Endometrium (tissue), 2 donors: ENCODE data around the gene RHOXF1.
"Not testable (repeated sequence)": the region's sequence is repeated elsewhere in the genome, so short reads cannot be mapped to it uniquely, and the experiment has no call there.

ENCODE experiments used
- FAIRE-seq: peaks from 2 replicates; lab custom pipeline; 2012; peaks lifted over from hg19 to GRCh38; lab: Jason Lieb, UNC
- donor health status: control.
- donor health status: control.

RHOXF1 gene, protein sequence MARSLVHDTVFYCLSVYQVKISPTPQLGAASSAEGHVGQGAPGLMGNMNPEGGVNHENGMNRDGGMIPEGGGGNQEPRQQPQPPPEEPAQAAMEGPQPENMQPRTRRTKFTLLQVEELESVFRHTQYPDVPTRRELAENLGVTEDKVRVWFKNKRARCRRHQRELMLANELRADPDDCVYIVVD

GRCh38 chrX:120115438-120115963 is at the start of gene RHOXF1:
RHOXF1 (minus strand) TSS chrX:120115913; CDS start chrX:120115862, 51 bp downstream.
- FAIRE-seq: no peak

GRCh38 chrX:120159086-120159485 is 43.4 kb upstream of the RHOXF1 start:
- not testable (repeated sequence) for FAIRE-seq

DNA sequence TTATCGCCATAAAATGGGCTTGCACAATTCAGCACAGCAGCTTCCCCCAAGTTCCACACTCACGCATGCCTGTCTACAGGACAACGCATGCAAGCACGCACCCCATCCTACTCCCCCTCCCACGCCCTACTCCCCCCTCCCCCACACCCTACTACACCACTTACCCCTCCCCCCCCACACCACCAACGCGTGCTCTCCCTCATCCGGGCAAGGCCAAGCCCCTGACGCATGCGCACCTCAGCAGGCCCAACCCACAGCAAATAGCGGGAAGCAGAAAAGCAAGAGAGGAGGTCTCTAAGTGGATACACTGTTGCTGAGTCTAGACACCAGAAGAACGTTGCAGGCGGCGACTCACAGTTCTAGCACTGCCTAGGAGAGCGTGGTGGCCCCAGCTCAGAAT is 42.6 kb upstream of the RHOXF1 start, which contains the start of gene RHOXF2:
TSS of gene RHOXF2 (plus strand) at position 301 of the 400 bp plus-strand sequence. CDS start 138 bp downstream, outside the sequence.
- not testable (repeated sequence) for FAIRE-seq

- not testable (repeated sequence) for FAIRE-seq
These were observed 34.5 kb upstream of the RHOXF1 start for GRCh38 chrX:120150109-120150744.

- no peak for FAIRE-seq
These were observed 31.8 kb upstream of the RHOXF1 start for GRCh38 chrX:120147537-120147936.

- not testable (repeated sequence) for FAIRE-seq
These were observed 30.6 kb upstream of the RHOXF1 start for GRCh38 chrX:120146323-120146722.

DNA sequence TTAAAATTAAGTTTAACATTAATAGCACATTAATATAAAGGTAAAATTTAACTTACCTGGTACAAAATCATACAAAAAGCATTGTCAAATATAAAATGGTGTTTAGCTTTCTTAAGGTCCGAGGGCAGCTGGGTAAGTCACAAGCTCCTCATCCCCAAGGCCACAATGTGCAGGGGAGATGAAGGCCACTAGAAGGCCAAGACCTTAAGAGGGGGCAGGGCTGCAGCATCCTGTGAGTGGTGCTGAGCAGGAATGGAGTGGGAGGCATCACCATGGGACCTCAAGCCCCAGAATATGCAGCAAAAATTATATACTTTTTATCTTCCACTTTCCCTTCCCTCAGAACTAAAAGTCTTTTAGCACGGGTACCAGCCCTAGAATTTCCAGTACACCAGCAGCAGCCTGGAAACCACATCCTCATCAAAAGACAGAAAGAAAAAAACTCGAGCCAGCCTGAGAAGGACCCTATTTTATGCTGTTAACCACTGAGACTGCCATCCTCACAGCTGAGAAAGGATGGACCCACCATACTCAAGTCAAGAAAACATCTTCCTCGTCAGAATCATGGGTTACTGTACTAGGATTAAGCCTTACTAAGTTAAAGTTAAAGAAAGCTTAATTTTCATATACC is 29.7 kb upstream of the RHOXF1 start:
- FAIRE-seq: peak; percentile 74

DNA sequence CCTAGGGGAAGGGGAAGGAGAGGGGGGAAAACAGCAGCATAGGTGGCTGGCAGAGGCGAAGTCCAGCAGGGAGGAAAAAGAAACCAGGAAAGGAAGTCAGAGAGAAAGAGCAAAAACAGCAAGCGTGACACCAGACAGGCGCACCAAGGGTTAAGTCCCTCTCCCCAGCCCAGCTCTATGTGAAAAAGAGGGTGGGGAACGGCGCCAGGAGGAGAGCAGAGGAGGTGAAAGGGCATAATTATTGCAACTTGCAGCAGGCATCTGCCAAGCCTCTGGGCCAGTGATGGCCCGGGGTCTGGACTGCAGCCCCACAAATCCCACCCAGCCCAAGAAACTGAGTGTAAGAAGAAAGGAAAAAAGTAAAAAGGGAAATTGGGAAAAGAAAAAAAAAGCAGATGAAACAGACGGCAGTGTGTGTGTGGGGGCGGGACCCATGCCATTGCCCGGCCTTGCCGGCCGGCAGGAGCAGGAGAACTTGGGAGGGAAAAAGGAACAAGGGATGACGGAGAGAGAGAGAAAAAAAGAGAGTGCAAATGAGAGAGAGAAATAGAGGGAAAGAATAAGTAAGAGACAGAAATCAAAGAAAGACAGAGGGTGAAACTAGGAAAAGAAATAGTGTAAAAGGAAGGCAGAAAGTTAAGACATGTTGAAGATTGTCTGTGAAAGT is 28.6 kb upstream of the RHOXF1 start:
- no peak for FAIRE-seq

- no peak for FAIRE-seq
These were observed 24.7 kb upstream of the RHOXF1 start for GRCh38 chrX:120140293-120140981.

- no peak for FAIRE-seq
These were observed 21.7 kb upstream of the RHOXF1 start for GRCh38 chrX:120137439-120137838.

DNA sequence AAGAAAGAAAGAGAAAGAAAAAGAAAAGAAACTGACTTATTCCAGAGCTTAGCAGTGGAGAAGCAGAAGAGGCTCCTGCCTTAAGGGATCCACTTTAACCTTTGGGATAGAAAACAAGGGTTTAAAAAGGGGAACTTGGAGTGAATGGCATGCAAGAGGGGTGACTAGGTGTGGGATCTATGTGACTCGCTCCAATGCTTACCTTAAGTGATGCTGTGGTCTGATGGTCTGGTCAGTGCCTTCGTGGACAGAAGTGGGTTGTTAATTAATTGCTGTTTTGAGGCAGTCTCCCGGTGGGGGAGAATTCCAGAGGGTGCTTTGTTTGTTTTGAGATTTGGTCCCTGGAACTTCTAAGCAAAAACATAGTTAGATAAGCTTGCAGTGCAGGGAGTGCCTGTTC is 21.1 kb upstream of the RHOXF1 start:
- FAIRE-seq: no peak

DNA sequence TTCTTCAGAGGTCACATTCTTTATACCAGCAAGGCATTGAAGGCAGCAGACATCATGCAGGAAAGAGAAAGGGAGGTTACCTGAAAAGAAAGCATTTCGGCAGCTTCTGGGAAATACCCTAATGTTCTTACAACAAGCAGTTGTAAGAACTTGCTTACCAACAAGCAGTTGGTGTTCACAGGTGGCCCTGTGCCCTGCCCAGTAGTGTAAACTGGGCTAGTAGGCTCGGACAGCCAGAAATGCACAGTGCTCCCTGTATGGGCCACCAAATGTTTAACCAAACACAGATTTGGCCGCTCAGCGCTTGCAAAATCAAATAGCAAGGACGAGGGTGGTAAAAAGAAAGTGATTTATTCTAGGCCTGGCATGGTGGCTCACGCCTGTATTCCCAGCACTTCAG is 20.4 kb upstream of the RHOXF1 start:
- FAIRE-seq: no peak

DNA sequence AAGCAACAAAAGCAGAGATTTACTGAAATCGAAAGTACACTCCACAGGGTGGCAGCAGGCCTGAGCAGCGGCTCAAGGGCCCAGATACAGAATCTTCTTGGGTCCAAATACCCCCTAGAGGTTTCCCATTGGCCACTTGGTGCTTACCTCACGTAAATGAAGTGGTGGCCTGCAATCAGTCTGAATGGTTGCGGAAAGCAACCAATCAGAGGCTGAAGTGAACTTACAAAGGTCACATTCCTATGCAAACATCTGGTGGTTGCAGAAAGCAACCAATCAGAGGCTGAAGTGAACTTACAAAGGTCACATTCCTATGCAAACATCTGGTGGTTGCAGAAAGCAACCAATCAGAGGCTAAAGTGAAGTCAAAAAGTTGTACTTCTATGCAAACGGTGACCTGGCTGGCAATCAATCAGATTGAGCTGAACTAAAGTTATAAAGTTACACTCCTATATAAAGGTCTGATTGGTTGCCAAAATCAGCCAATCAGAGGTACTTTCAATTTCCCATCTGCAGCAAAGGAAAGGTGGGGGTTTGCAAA is 12.7 kb upstream of the RHOXF1 start:
- not testable (repeated sequence) for FAIRE-seq

DNA sequence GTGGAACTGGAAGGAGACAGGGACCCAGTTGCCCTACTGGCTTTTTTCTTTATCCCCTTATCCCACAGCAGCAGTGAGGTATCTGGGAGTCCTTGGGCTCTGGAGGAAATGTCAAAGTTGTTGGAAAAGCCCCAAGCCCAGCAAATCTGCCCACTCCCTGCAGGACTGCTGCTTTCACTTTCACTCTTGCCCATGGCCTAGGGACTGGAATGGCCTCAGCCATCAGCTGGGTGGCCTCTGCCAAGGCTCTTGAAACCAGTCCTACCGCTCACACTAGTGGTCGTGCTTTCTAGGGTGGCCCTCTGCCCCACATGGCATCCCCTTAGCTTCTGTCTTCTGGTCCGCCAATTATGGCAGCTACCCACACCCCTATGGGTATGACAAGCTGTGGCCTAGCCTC is 9.7 kb upstream of the RHOXF1 start:
- FAIRE-seq: no peak

DNA sequence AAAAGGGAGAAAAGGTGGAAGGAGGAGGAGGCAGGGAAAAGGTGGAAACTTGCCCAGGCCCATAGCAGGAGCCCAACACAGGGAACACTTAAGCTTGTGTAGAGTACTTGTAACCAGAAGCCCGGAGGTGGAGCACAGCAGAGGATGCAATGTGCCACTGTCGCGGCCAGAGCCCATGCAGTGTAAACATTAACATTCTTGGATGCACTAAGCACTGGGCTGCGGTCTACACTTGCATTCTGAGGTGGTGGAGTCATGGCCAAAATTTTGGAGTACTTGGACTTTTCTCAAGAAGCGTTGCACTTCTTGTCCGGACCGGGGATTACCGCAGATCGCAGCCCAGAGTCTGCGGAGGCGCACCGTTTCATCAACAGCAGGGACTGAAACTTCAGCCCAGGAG is 4.5 kb upstream of the RHOXF1 start:
- FAIRE-seq: no peak

DNA sequence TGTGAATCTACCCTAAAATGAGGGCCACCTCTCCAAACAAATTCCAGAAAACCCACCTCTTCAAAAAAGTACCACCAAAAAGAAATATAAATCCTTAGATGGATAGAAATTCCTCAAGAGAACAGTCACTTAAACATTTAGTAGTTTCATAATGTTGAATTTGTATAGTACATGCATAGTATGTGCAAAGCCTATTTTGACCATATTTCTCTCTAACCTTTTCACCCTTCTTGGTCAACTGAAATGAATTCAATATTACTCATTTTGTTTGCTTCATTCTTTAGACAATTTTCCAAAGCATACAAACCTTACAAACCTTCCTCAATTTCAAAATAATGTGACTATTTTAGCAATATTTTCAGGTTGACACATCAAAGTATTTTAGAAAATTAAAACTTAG is 4.1 kb downstream of the RHOXF1 start:
- FAIRE-seq: no peak

DNA sequence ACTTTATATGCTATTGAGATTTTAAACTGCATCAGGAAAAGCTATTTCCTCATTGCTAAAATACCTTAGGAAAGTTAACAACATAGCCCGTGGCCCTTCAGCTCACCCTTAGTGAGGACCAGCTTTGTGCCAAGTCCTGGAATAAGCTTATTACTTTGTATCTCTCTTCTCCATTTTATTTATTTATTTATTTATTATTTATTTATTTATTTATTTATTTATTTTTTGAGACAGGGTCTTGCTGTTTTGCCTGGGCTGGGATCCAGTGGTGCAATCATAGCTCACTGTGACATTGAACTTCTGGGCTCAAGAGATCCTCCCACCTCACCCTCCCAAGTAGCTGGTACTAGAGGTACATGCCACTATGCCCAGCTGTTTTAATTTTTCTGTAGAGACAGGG is 6.3 kb downstream of the RHOXF1 start:
- no peak for FAIRE-seq

GRCh38 chrX:120104707-120105106 is 11.0 kb downstream of the RHOXF1 start:
- not testable (repeated sequence) for FAIRE-seq

DNA sequence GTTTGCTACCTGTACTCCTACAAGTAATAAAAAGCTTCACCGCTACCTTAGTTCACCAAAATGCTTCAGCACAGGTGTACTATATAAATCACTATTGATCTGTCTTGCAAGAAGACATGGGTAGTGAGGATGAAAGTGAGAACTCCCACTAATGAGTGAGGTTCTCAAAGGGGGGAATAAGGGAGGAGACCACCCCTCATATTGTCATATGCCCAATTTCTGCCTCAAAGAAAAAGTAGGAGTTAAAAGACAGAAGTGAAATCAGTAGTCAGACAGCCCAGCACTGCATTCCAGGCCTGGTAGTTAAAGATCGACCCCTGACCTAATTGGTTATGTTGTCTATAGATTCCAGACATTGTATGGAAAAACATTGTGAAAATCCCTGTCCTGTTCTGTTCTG is 14.7 kb downstream of the RHOXF1 start:
- not testable (repeated sequence) for FAIRE-seq

GRCh38 chrX:120090208-120090607 is 25.5 kb downstream of the RHOXF1 start:
- FAIRE-seq: no peak

DNA sequence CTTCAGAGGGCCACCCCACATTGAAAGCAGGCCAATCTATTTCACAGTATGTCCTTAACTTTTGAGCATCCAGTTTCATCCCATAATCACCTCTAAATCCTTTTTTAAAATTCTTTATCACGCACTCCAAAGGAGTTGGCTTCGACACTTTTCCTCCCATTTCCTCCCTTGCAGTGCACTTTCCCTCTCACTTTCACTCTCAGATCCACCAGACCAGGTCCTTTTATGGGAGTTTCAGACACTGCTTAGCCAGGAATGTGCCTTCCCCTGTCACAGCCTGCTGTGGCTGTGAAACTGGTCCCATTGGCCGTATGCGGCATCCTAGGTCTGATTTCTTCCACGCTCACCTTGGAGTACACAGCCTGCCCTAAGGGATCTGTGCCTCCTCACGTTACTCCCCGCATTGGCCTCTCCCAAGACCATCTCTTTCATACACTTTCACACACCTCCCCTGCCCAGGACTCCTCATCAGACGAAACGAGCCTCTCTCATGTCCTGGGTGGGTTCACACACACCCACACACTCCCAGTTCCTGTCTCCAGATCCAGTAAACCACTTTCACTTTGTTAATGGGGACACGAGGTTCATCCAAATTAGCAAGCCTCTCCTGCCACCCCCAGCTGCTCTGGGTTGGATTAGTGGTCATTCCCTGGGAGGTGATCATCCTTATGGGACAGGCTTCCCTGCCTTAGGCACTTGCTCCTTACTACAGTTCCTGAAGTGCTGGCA is 28.3 kb downstream of the RHOXF1 start:
- FAIRE-seq: no peak
